Activated effector memory CD4-positive, alpha-beta T cell treated with anti-CD3 and anti-CD28 coated beads, Interleukin-2, amount 50 U/mL, for 16 hours (primary cell): Measurements from ENCODE around the gene MATCAP1.

Experiments
- DNase-seq: peaks from one replicate; pipeline ENCODE4 v3.0.0-alpha.2; 2020

The MATCAP1 gene

DNA sequence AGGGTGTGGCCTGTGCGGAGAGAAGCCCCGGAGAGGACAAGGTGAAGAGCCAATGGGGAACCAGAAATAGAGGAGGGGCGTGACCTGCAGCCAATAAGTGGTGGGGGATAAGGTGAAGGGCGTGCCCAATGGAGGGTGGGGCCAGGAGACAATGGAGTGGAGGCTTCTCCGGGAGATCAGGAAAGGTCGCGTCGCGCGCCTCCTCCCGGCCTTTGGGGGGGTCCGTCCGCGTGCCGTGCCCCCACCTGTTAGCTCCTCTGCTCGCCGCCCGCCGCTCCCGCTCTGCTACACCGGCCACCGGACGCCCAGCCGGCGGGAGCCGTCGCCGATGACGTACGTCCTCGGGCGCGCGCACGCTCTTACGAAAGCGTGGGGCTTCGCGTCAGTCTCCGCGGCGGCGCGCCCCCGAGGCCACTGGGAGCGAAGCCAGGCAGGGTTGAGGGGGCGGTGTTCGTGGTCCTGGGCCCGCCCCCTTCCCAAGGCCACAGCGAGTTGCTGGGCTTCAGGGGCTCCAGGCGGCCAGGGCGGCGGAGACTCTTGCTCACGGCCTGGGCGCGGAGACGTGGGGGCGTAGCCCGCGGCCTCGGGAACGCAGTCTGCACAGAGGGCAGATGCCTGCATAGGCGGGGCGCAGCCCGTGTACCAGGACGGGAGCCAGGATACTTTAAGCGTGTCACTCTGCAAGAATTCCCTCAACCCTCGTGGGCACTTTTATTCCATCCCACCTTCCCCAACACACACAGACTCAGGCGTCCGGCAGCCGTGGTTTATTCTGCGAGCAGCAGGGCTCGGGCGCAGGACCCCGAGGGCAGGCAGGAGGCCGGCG lies at the start of gene MATCAP1:
Gene MATCAP1 (minus strand): TSS at position 337 of the 826 bp plus-strand sequence. CDS start 3,353 bp downstream, outside the sequence.
- peak; percentile 97 for DNase-seq

DNA sequence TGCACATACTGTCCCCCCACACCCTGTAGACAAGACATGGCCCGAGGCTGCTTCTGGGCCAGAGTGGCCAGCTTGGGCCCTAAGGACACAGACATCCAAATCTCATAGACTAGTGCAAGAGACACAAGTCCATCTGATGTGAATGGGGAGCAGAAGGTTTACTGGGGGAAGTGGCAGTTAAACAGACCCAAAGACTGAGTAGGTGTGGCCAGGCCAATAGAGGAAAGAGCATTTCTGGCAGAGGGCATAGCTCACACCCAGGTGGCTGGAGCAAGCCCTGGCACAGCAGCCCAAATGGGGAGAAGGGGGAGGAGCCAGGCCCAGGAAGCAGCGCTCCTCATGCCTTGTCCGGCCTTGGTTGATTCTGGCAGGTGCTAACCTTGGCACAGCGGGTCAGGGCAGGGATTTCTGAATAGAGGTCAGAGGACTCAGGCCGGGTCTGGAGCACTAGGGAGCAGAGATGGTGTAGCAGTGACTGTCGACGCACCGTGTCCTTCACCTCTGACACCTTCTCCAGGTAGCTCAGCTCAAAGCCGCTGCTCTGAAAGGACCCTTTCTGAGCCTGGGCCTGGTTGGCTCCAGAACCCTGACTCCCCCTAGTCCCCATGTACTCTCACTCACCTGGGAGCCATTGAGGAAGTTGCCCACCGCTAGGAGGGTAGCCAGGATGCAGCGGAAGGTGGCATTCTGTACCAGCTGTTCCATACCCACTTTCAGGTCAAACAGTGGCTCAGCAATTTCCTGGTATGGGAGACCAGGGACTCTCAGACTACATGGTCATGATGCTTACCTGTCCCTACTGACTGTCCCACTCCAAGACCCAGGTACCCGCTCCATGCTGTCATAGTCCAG lies 47.3 kb upstream of the MATCAP1 start:
- no peak for DNase-seq

DNA sequence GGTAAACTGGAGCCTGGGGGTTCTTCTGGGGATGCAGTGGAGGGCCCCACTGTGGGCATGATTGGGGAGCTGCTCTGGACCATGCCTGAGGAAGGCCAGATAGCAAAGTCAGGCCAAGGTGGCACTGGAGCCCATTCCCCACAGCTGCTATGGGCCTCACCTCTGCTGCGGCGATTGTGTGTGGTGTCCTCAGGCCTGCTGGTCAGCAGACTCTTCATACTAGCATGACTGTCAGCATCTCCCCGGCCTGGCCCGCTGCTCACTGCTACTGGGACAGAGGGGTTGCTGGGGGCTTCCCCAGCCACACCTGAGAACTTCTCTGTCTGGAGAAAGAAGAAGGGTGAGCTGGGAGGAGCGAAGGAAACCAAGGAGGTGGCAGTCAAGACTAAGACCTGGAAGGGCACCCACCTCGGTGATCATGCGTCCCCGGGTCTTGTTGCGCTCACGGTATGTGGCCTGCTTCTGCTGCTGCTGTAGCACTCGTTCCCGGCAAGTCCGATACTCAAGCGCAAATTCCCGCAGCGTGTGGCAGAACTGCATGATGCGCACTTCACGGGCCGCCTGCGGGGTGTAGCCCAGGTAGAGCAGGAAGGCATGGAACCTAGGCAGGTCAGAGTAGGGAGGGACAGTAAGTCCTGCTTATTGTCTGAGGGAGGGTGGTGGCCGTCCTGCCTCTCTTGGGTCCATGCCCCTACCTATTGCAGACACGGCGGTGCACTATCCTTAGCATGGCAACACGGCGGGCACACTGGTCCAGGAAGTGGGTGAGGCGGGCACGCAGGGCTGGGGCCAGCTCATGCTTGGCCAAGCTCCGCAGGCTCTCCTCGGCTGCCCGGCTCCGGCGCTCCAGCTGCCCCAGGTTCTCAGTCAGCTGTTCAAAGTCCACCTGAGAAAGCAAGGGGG lies 46.4 kb upstream of the MATCAP1 start:
- no peak for DNase-seq

- no peak for DNase-seq
Measured at GRCh38 chr16:67228905-67229304, 45.1 kb upstream of the MATCAP1 start.

GRCh38 chr16:67228034-67228785 lies 44.4 kb upstream of the MATCAP1 start:
- DNase-seq, result no peak

DNA sequence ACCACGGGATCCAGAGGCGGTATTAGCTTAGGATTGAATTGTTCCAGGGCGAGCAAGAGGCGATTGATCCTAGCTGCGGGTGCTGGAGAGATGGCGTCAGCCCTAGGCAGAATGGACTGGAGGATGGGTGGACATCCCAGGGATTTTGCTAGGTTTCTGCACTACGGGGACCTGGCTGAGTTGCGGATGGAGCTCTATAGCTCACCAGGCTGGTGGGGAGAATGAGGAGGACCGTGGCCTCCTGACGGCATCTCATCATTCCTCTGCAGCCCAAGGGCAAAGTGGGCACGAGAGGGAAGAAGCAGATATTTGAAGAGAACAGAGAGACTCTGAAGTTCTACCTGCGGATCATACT lies 43.8 kb upstream of the MATCAP1 start:
- no peak for DNase-seq

DNA sequence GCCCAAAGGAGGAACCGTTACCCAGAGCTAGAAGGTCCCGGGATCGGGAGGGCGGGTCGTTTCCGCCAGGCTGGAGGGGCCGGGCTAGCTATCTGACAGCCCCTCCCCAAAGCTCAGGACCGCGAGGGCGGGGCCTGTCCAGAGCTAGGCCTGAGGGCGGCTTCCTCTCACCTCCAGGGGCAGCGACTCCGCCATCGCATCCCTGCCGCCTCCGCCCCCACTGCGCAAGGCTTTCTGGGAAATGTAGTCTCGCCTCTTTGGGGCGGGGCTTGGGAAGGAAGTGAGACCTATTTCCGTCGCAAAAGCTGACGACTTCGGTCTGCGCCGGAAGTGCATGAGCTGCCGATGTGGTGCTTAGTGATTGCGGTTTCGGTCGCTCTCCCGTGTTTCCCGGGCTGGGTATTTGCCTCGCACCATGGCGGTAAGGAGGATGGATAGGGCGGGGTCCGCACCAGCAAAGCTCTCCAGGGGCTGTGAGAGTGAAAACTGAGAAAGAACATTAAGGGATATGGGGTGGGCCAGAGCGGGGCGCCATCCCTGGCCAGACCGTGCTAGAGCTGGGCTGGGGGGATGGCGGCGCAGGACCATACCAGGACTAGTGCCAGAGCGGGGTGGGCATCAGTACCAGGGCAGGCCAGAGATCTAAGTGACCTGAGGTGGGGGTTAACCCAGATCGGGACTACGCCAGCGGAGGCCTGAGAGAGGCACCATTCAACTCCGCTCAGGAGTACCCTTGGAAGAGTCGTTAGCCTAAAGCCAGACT lies 43.2 kb upstream of the MATCAP1 start, which contains the start of gene TMEM208:
Gene TMEM208 (plus strand): TSS at position 327 of the 763 bp plus-strand sequence. CDS start 89 bp downstream, at position 416.
- DNase-seq, result peak; percentile 99

- DNase-seq, result no peak
Measured at GRCh38 chr16:67226295-67226803, 42.6 kb upstream of the MATCAP1 start.

DNA sequence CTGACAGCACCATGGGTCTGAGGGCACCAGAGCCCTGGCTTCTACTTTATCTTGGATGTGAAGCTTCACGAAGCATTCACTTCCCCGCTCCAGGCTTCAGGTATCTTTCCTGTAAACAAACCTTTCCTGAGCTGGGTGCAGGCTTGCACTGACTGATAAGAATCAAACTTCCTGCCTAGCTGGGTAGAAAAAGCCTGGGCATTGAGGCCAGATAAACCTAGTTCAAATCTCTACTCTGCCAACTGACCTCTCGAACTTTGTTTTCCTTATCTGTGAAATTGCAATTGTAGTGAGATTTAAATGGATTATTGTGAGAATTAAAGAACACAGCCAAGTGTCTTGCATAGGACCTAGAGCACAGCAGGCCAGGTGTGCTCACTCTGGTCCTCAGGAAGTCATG lies 40.2 kb upstream of the MATCAP1 start:
- DNase-seq, result no peak

- DNase-seq, result no peak
Measured at GRCh38 chr16:67216612-67217490, 33.1 kb upstream of the MATCAP1 start.

DNA sequence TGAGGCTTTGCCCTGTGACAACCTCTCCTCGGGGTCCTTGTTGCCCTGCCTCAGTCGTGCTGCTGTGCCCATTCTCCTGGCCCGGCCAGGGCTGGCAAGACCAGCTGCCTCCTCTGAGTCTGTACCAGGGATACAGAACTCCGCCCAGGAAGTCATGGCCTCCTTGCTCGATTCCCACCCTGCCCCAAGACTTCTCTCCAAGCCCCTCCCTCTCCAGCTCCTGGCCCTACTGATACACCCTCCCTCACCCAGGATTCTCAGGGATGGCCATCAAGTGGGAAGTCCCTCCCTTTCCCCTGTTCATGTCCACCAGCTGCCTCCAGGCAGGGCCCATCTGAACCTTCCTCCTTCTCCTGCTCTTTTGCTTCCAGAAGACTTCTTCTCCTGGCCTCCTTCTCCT lies 31.9 kb upstream of the MATCAP1 start:
- DNase-seq, result no peak

GRCh38 chr16:67213197-67214019 lies 29.6 kb upstream of the MATCAP1 start:
- DNase-seq, result no peak

- no peak for DNase-seq
Measured at GRCh38 chr16:67212766-67213165, 29.0 kb upstream of the MATCAP1 start.

- DNase-seq, result no peak
Measured at GRCh38 chr16:67211674-67212073, 27.9 kb upstream of the MATCAP1 start.

DNA sequence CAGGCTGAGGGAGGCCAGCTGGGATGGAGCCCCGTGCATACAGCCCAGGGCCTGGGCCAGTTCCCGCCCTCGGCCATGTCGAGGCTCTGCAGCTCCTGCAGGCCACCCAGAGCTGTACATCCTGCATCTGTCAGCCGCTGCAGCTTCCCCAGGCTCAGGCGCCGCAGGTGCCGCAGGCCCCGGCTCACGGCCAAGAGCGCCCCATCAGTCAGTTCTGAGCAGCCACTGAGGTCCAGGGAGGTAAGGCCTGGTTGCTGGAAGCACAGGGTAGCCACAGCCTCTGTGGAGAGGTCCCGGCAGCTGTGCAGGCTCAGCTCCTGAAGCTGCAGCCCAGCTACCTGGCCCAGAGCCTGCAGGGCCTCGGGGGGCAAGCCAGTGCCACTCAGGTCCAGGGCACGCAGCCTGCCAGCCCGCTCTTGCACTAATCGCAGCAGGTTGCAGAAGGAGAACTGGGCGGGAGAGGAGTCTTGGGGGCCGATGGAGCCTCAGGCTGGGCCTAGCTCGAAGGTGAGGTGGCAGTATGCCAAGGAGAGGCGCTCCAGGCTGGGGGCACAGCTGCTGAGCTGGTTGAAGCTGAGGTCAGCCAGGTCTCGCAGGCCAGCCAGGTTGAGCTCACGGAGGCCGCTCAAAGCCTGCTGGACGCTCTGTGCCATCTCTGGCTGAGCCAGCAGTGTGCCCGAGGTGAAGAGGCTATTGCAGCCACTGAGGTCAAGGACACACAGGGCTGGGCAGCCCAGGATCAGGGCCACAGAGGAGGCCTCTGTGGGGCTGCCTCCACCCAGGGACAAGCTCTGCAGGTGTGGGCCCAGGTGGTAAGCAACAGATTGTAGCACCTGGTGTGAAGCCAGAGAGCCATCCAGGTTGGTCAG lies 26.5 kb upstream of the MATCAP1 start:
- DNase-seq, result no peak

DNA sequence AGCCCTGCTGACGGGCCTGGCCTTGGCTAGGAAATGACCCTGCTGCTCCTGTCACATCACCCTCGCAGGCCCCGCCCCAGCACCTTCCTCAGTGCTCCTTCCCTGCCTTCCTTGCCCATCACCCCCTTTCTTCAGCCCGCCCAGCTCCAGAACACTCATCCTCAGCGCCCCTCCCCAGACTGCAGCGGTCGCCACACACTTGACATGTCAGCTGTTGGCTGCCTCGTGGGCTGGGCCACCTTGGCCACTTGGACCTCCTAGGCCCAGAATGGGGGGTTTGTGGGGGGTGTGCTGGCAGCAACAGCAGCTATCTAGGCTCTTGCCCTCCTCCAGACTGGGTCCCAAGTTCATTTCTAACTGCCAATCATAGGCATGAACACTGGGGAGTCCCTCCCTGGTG lies 25.8 kb upstream of the MATCAP1 start:
- no peak for DNase-seq

DNA sequence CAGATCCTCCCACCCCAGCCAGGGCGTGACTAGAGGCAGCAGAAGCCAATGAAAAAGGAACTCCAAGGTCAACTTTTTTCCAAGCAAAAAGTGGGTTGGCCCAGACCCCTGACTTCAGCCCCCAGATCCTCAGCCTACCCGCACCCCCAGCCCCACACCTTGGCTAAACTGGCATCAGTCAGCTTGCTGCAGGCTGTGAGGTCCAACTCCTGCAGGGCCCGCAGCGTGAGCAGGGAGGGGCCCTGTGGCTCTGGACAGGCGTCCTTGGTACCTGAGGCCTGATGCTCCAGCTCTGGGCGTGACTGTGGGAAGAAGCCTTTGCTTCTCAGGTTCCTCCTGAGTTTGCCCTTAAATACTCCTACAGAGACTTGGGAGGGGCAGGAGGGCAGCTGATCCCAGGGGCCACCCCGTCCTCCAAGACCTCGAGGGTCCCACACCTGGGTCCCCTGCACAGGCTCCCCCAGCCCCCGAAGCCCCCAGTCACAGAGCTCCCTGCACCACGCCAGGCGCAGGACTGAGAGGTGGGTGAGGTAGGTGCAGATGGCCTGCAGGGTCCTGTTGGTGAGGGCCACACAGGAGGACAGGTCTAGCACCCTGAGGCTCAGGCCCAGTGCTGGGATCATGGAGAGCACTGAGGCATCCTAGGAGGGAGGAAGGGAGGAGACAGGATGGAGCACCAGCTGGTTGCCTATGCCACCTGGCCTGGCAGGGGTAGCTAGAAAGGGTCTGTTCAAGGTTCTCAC lies 24.6 kb upstream of the MATCAP1 start:
- DNase-seq, result no peak
